ENCODE data around the gene CLPTM1L.
"Not testable (repeated sequence)": the region's sequence is repeated elsewhere in the genome, so short reads cannot be mapped to it uniquely, and the experiment has no call there.

Gene CLPTM1L

DNA sequence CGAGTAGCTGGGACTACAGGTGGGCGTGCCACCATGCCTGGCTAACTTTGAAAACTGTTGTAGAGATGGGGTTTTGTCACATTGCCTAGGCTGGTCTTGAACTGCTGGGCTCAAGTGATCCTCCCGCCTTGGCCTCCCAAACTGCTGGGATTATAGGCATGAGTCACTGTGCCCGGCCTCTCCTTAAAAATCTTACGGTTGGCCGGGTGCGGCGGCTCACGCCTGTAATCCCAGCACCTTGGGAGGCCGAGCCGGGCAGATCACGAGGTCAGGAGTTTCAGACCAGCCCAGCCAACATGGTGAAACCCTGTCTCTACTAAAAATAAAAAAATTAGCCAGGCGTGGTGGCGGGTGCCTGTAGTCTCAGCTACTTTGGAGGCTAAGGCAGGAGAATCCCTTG lies 2.2 kb downstream of the CLPTM1L start:
- not testable (repeated sequence) for H3K4me3 ChIP-seq (ENCODE audit: low read depth, low read length)

DNA sequence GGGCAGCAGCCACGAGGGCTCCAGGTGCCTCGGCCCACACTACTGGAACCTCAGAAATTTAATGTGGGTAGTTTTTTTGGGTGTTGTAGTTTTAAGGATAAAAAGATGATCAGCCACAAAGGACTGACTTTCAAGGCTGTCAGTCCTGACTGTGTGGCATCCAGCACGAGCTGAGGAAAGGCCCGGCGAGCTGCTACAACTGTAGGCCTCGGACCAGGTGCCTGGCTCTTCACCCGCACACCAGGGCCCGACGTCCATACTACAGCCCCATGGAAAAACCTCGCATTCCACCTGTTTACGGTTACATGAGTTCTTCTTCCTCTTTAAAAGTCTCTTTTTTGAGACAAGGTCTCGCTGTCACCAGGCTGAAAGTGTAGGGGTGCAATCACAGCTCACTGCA lies 2.6 kb downstream of the CLPTM1L start:
- no peak overlapping the region for H3K4me3 ChIP-seq (ENCODE audit: low read depth, low read length)

DNA sequence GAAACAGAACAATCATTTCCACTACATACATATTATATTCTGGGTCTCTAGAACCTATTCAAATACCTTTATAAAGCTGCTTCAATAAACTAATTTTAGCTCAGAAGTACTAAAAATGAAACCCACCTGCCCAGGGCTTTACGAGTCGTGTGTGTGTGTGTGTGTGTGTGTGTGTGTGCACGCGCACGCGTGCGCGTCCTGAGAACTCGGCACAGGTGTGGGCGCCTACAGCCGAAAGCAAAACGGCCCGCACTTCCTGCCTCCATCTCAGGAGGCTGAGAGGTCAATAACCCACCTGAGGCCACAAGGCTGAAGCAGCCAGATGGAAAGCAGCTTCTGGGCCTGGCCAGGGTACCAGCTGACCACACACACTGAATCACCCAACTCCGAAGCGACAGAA lies 3.0 kb downstream of the CLPTM1L start:
- H3K4me3 ChIP-seq (ENCODE audit: low read depth, low read length): no peak overlapping the region

DNA sequence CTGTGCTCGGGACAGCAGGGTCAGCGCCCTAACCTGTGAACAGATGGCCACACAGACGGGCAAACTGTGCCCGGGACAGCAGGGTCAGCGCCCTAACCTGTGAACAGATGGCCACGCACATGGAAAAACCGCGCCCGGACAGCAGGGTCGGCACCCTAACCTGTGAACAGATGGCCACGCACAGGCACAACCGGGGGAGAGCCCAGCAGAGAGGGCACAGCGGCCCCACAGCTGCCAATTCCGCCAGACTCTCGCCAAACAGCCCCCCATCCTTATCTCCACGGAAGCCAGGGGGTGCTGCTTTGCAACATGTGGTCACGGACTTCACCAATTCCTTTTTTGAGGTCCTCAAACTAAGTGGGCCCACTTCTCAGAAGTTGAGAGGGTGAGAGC lies 5.1 kb downstream of the CLPTM1L start:
- H3K4me3 ChIP-seq (ENCODE audit: low read depth, low read length): not testable (repeated sequence)

DNA sequence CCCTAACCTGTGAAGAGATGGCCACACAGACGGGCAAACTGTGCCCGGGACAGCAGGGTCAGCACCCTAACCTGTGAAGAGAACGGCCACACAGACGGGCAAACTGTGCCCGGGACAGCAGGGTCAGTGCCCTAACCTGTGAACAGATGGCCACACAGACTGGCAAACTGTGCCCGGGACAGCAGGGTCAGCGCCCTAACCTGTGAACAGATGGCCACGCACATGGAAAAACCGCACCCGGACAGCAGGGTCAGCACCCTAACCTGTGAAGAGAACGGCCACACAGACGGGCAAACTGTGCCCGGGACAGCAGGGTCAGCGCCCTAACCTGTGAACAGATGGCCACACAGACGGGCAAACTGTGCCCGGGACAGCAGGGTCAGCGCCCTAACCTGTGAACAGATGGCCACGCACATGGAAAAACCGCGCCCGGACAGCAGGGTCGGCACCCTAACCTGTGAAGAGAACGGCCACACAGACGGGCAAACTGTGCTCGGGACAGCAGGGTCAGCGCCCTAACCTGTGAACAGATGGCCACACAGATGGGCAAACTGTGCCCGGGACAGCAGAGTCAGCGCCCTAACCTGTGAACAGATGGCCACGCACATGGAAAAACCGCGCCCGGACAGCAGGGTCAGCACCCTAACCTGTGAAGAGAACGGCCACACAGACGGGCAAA lies 5.6 kb downstream of the CLPTM1L start:
- not testable (repeated sequence) for H3K4me3 ChIP-seq (ENCODE audit: low read depth, low read length)

DNA sequence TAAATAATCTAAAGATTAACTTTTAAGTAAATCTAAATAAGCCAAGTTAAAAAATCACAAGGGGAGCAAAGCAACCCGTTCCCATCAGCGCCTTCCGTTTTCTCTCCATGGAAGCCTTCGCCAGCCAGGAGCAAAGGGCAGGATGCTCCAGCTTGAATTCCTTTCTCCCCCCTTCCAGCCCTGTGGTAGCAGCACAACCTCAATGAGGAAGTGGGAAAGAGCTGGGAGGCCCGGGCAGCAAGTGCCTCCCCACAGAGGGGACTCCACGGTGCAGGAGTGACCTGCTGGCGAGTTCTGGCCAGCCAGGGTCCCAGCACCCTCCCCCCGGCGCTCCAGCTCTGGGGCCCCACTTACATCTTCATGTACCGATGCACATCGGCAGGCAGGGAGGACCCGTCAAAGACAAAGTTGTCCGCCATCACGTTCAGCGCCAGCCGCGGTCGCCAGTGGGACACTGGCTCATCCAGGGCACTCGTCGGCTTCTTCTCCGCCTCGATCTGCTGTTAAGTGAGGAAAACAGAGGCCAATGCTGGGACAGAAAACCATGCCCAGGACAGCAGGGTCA lies 6.3 kb downstream of the CLPTM1L start:
- H3K4me3 ChIP-seq (ENCODE audit: low read depth, low read length): no peak overlapping the region

DNA sequence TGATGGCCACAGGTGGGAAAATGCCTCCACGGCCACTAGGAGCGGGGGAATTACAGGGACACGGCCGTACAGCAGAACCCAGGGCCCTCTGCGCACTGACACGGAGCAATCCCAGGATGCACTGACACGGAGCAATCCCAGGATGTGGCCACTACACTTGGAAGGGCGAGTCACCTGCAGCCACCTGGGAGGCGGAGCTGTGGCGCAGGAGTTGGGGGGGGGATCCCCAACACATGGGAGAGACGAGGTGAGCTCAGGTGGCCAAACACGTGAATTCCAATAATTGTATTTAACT lies 6.8 kb downstream of the CLPTM1L start:
- H3K4me3 ChIP-seq (ENCODE audit: low read depth, low read length): no peak overlapping the region

DNA sequence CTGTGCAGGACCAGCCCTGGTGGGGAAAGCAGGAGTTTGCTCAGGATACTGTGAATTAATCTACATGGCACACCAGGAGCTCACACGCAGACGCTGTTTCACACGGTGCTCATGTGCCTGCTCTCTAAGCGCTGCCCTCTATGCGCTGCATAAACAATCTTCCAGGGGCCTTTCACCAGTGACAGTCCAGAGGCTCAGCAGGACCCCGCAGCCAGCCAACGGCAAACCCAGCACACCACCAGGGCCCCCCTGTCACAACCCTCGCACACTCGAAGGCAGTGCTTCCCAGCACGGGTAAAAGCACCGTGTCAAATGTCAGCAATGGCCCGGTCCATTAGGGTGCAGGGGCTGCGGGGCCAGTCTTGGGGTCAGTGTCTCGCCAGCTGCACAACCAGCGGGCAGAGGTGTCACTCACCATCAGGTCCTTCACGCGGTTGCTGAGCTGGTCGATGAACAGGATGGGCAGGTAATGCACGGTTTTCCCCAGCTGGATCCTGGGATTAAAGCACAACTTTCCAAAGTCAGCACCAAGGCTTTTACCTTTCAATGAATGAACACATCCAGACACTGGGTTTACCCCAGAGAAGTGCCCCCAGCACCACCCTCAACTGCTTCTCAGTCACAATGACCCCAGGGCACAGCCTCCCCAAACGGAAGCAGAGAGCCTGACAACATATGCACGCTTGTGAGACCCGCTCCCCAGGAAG lies 7.3 kb downstream of the CLPTM1L start:
- H3K4me3 ChIP-seq (ENCODE audit: low read depth, low read length): no peak overlapping the region

DNA sequence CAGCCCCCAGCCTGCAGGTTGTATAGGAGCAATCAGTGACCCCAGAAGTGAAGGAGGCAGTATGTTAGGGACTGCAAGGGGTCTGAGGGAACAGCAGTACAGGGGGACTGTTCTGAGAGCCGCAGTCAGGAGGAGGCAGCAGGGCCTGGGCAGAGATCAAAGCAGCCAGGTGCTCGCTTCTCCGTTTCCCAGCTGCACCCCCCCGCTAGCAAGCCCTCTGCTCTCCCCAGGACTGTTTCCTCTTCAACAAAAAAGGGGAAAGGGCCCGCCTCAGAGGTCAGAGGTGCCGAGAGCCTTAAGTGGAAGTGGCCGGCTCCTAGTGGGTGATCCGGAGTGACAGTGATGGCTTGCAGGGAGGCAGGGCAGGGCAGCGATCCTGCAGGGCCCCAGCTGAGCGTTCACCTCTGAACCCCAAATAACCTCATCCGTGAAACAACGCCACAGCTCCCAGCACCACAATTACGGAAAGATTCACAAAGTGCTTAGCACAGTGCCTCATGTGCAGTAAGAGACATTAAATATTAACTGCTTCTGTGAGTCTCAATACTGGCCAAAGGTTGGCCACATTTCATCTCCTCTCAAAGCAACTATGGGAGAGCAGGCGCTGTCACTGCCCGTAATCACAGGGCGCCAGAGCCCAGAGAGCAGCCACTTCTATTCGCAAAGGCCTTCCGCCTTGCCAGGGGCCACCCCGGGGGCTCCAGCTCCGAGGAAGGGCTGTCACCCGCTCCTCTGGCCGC lies 8.0 kb downstream of the CLPTM1L start:
- no peak overlapping the region for H3K4me3 ChIP-seq (ENCODE audit: low read depth, low read length)

DNA sequence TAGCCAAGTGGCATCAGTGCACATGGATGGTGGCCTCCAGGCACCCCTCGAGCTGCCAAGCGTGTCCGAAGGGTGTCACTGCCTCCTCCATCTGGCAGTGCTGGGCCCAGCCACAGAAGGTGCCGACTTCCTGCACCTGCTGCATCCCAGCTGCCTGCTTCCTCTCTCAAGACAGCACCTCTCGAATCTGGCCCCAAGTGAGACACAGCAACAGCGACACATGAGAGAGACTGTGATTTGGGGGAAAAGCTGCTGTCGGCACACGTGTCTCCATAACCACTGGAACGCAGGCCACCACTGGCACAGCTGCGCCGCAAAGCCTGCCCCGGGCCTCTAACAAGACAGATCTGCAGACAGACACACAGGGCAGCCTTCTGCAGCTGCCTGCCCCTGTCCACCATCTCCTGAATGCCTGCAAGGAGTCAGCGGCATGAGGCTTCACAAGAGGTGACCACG lies 8.8 kb downstream of the CLPTM1L start:
- no peak overlapping the region for H3K4me3 ChIP-seq (ENCODE audit: low read depth, low read length)

DNA sequence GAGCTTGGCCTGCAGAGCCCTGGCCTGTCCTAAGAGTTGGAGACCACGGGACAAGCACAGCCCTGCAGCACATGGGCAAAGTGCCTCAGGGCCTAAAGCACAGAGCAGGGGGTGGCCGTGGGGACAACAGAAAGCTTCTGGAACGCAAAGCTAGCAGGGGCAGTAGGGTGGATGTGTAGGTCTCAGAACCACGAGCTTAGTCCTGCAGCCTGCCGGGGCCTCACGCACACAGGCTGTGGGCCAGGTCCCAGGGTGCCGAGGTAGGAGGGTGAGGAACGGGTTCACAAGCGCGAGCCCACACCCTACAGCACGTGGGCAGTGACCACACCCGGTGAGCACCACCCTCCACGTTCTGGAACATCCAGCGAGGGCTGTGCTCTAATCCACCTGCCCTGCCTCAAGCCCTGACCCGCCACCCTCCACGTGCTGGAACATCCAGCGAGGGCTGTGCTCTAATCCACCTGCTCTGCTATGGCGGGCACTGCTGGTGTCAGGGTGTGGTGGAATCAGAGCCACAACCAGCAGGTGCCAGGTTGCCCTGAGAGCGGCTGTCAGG lies 9.3 kb downstream of the CLPTM1L start:
- no peak overlapping the region for H3K4me3 ChIP-seq (ENCODE audit: low read depth, low read length)

DNA sequence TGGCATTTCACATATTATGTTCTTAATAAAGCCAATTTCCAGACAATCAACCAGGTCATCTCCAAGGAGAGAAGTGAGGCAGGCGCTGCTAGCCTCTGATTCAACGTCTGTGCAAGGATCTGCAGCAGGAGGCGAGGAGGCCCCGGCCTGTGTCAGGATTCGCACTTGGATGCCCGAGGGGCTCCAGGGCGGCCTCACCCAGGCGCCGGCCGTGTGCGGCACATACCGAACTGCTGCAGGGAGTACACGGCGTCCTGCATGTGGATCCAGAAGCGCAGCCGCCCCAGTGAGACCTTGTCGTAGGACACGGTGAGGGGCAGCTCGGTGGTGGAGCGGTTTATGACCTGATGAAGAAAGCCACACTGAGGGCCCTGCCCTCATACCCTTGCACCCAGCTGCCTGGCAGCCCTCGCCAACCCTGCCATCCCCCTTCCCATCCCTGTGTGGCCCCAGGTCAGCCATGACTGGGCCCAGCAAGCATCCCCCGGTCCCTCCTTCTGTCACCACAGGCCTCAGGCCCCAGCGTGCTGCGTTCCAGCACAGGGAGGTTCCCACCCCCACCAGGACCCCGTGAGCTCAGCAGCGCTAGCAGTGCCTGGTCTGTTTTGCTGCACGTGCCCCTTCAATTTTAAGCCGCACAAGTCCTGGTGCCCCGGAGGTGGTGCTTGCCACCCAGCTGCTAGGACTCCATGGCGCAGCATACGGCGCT lies 9.9 kb downstream of the CLPTM1L start:
- H3K4me3 ChIP-seq (ENCODE audit: low read depth, low read length): no peak overlapping the region

DNA sequence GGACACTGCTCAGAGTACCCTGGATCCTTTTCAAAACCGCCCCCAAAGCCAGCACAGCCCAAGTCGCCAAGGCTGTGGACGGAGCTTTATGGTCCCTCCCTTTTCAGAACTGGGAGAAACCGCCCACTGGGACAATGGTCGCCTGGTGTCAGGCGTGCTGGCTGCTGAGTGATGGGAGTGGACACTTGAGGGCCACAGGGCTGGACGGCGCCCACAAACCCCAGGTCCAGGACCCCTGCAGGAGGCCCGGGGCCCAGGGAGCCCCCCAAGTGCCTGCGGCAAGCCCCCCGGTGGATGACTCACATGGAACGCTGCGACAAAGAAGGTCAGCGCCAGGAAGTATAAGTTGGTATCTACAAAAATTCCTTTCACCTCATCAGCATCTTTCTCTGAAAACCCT lies 10.9 kb downstream of the CLPTM1L start:
- H3K4me3 ChIP-seq (ENCODE audit: low read depth, low read length): no peak overlapping the region

DNA sequence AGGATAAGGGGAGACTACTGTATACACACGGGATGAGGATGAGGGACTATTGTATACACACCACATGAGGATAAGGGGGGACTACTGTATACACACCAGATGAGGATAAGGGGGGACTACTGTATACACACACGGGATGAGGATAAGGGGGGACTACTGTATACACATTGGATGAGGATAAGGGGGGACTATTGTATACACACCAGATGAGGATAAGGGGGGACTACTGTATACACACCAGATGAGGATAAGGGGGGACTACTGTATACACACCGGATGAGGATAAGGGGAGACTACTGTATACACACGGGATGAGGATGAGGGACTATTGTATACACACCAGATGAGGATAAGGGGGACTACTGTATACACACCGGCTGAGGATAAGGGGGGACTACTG lies 11.6 kb downstream of the CLPTM1L start:
- not testable (repeated sequence) for H3K4me3 ChIP-seq (ENCODE audit: low read depth, low read length)

DNA sequence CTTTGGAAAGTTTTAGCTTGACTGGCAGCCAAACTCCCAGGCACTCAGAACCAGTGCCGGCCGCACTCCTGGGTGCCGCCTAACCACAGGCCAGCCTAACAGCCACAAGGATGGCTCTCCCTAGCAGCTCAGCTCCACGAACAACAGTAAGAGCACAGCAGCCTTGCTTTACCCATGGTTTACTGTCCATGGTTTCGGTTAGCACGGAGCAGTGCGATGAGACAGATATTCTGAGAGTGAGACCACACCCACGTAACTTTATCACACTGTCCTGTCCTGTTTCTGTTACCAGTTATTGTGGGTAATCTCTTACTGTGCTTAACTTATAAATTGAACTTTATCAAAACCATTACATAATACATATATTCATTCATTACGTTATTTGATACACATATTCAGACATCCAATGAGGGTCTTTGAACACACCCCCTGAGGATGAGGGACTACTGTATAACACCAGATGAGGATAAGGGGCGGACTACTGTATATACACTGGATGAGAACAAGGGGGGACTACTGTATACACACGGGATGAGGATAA lies 12.4 kb downstream of the CLPTM1L start:
- H3K4me3 ChIP-seq (ENCODE audit: low read depth, low read length): no peak overlapping the region

DNA sequence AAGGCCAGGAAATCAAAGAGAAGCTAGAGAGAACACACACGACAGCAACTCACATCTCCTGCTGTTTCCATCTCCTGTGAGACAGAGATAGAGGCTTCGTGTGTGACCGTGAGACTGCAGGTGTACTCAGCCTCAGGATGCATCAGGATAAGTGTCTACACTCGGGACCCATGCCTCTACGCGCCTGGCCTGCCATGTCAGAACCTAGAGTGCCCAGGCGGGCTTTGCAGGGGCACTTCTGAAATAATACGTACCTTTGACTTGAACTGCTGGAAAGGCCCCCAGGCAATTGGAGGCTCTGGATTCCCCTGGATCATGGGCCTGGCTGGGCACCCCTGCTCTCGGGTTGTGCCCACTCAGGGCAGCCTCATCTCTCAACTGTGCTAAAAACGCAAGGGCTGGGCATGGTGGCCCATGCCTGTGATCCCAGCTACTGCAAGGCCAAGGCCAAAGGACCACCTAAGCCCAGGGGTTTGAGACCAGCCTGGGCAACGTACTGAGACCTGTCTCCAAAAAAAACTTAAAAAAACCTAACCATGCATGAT lies 13.0 kb downstream of the CLPTM1L start:
- no peak overlapping the region for H3K4me3 ChIP-seq (ENCODE audit: low read depth, low read length)

DNA sequence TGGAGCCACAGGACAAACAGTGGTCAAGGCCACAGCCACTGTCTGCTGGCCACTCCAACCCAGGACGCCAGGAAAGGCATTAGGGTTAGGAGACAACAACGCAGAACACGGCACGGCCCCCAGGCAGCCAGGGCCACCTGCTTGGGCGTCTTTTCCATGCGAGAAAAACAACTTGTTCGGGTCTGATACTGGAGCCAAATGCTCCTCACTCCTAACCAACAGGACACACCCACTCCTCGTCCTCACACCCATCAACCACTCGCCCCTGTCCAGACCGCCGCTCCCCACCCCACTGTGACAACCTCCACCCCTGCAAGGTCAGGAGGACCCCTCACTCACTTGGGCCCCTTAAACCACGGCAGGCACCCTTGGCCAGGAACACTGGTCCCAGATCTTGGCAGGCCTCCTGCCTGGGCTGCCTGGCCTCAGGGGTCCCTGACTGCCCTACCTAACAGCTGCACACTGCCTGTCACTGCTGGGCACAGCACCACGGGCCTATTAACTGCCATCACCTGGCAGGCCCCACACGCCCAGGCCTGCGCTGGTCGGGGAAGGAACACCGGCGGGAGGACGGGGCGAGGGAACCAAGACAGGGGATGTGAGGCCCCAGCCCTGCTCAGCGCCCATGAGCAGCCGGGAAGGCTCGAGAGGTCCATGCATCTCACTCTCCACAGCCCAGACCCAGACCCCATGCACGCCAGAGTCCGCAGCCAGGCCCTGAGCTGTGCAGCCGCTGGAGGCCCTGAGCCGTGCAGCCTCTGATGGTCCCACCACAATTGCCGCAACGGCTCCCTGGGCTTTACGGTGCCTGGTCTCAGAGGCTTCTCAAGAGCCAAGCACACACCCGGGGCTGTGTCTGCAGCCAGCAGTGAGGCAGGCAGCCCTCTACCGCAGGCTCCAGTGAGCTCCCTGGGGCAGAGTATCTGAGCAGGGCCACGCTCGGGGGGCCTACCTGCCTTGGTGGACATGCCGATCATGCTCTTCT lies 13.8 kb downstream of the CLPTM1L start:
- H3K4me3 ChIP-seq (ENCODE audit: low read depth, low read length): no peak overlapping the region

DNA sequence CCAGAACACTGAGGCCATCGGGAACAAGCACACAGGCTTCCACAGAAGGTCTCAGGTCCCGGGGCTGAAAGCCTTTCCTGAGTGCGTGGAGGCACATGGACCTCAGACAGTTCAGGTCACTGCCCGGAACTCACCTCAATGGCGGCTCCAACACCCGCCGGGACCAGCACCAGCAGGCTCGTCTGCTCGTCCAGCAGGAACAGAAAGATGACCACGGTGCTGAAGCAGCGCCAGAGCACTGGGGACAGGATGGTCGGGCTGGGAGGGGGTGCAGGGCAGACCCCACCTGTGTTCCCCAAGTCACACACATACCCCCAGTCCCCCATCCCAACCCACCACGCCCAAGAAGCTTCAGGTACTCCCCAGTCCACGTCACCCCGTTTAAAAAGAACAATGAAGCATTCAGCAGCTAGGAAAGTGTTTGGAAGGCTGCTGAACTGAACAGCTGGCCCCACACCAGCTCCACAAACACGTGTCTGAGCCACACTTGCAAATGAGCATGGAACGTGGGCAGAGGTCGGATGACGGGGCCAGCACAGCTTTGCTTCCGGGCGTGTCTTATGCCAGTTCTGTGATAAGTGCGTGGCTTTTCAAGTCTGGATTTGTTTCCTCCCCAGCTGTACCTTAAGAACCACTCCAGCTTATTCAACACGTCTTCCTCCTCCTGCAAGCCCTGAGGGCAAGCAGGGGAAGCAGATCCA lies 14.6 kb downstream of the CLPTM1L start:
- H3K4me3 ChIP-seq (ENCODE audit: low read depth, low read length): no peak overlapping the region

DNA sequence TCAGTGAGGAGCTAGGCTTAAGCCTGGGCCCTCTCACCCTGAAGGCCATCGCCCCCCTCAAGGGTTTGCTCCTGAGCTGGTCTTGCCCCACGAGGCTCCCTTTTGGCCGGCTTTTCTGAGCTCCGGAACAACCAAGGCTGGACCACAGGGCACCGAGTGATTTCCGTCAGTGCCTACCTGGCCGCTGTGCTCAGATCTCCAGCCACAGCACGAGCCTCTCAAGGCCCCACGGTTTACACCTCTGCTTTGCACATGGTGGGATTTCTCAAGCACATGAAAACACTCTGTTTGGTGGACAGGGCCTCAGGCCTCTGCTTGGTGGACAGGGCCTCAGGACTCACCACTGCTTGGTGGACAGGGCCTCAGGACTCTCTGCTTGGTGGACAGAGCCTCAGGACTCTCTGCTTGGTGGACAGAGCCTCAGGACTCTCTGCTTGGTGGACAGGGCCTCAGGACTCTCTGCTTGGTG lies 15.8 kb downstream of the CLPTM1L start:
- no peak overlapping the region for H3K4me3 ChIP-seq (ENCODE audit: low read depth, low read length)

Measured in iPS-11a (cell line).